H1 (cell line): Measurements from ENCODE around the gene E2F2. TPM values are rescaled to one million over a fixed set of nuclear protein-coding genes. Genes with fewer than 3 reads are reported as not detected.
A peak's percentile ranks its signal among the peaks of the same experiment; 100 is the strongest.

Experiments
- CTCF ChIA-PET: fragments of 300-600 bp; sonication (Branson Sonifier 250); formaldehyde crosslinking; loops from one replicate; lab custom pipeline; 2021; ENCODE audit not compliant: partially characterized antibody; lab: Charles Lee
- POLR2A ChIA-PET: fragments of 300-600 bp; sonication (Branson Sonifier 250); formaldehyde crosslinking; loops from one replicate; lab custom pipeline; 2021; ENCODE audit warnings: inconsistent platforms; ENCODE audit not compliant: partially characterized antibody; lab: Charles Lee
- DNase-seq, 2 experiments: peaks; one replicate each; pipeline versions ENCODE4 v3.0.0 to v3.0.0-alpha.2; 2010 to 2022; ENCODE audit warnings: low spot score in 2 of 2, low read depth in 1 of 2, mixed read lengths in 1 of 2
- FAIRE-seq: peaks from 2 replicates; lab custom pipeline; 2011; peaks lifted over from hg19 to GRCh38; lab: Jason Lieb, UNC
- H2AFZ ChIP-seq: 2 replicates; pipeline ENCODE4 v1.8.1; 2012; ENCODE audit warnings: low read length, inconsistent platforms
- H2AK5ac ChIP-seq: 2 replicates; pipeline ENCODE4 v1.6.1; 2013; ENCODE audit warnings: low read depth, low read length
- H2BK120ac ChIP-seq: replicated peaks from 2 replicates; pipeline ENCODE3; 2013; ENCODE audit warnings: low read depth, low read length, inconsistent platforms
- H2BK12ac ChIP-seq: 2 replicates; pipeline ENCODE4 v1.6.1; 2013; ENCODE audit warnings: low read depth, low read length
- H2BK15ac ChIP-seq: 2 replicates; pipeline ENCODE4 v1.6.1; 2013; ENCODE audit warnings: low read length
- H2BK20ac ChIP-seq: 2 replicates; pipeline ENCODE4 v1.6.1; 2013; ENCODE audit warnings: low read length
- H2BK5ac ChIP-seq: 2 replicates; pipeline ENCODE4 v1.6.1; 2013; ENCODE audit warnings: low read depth, low read length
- H3K14ac ChIP-seq: 2 replicates; pipeline ENCODE4 v1.6.1; 2013; ENCODE audit warnings: inconsistent platforms; ENCODE audit not compliant: insufficient read length
- H3K18ac ChIP-seq: 2 replicates; pipeline ENCODE4 v1.6.1; 2013; ENCODE audit warnings: low read length; ENCODE audit errors: extremely low read depth
- H3K23ac ChIP-seq: 2 replicates; pipeline ENCODE4 v1.6.1; 2013; ENCODE audit warnings: inconsistent platforms; ENCODE audit not compliant: insufficient read length
- H3K23me2 ChIP-seq: 2 replicates; pipeline ENCODE4 v1.6.1; 2013; ENCODE audit warnings: low read depth, low read length
- H3K27ac ChIP-seq: 2 replicates; pipeline ENCODE4 v1.6.1; 2011; ENCODE audit warnings: low read depth, low read length, inconsistent platforms
- H3K27me3 ChIP-seq, 4 experiments: replicated peaks in 1 of 4; 1 replicate in 1 of 4; 2 replicates in 3 of 4; pipeline versions ENCODE4 v1.6.1 to v1.8.1; 2011 to 2013; ENCODE audit warnings: low read length in 3 of 4, mild to moderate bottlenecking in 3 of 4, inconsistent platforms in 2 of 4, mixed read lengths in 2 of 4, moderate library complexity in 1 of 4; ENCODE audit not compliant: control insufficient read depth in 3 of 4, insufficient read depth in 3 of 4; ENCODE audit errors: extremely low read depth in 1 of 4
- H3K36me3 ChIP-seq, 4 experiments: 2 replicates each; pipeline versions ENCODE4 v1.6.1 to v1.8.1; 2011 to 2013; ENCODE audit warnings: mild to moderate bottlenecking in 4 of 4, low read length in 3 of 4, moderate library complexity in 2 of 4, control low read depth in 1 of 4, inconsistent platforms in 1 of 4; ENCODE audit not compliant: insufficient read depth in 4 of 4, control insufficient read depth in 2 of 4
- H3K4ac ChIP-seq: replicated peaks from 2 replicates; pipeline ENCODE3; 2013; ENCODE audit warnings: low read length, low read depth, mixed read lengths, inconsistent platforms; ENCODE audit not compliant: insufficient read length
- H3K4me1 ChIP-seq, 4 experiments: replicated peaks in 1 of 4; 1 replicate in 1 of 4; 2 replicates in 3 of 4; pipeline versions ENCODE4 v1.6.1 to v1.8.1; 2011 to 2013; ENCODE audit warnings: low read length in 3 of 4, inconsistent platforms in 2 of 4, mixed read lengths in 1 of 4; ENCODE audit not compliant: insufficient read depth in 4 of 4, control insufficient read depth in 3 of 4
- H3K4me2 ChIP-seq, 2 experiments: 2 replicates each; pipeline versions ENCODE4 v1.6.1 to v1.8.1; 2011 to 2013; ENCODE audit warnings: low read depth in 2 of 2, low read length in 2 of 2, control low read depth in 1 of 2, inconsistent platforms in 1 of 2, mild to moderate bottlenecking in 1 of 2; ENCODE audit not compliant: insufficient read depth in 1 of 2
- H3K4me3 ChIP-seq, 4 experiments: fragments of 200-600, 300-600 bp in 1 of 4; sonication (generic), shearing (Covaris generic), sonication (Bioruptor Twin) in 1 of 4; 2 replicates each; pipeline versions ENCODE4 v1.5.1 to v1.8.1; 2011 to 2016; ENCODE audit warnings: low read length in 4 of 4, low read depth in 3 of 4, control low read depth in 2 of 4, inconsistent platforms in 2 of 4, mild to moderate bottlenecking in 2 of 4, mixed read lengths in 1 of 4, moderate library complexity in 1 of 4; ENCODE audit not compliant: insufficient read depth in 2 of 4; ENCODE audit errors: extremely low read depth in 1 of 4
- H3K56ac ChIP-seq: replicated peaks from 2 replicates; pipeline ENCODE3; 2013; ENCODE audit warnings: low read depth, mild to moderate bottlenecking, mixed read lengths, low read length, inconsistent platforms; ENCODE audit not compliant: insufficient read length
- H3K79me1 ChIP-seq: 2 replicates; pipeline ENCODE4 v1.6.1; 2013; ENCODE audit warnings: low read depth, low read length, control low read depth
- H3K79me2 ChIP-seq, 2 experiments: 2 replicates each; pipeline versions ENCODE4 v1.6.1 to v1.8.1; 2012 to 2013; ENCODE audit warnings: low read length in 2 of 2, mild to moderate bottlenecking in 2 of 2, inconsistent platforms in 1 of 2; ENCODE audit not compliant: insufficient read depth in 2 of 2, control insufficient read depth in 1 of 2
- H3K9ac ChIP-seq, 4 experiments: replicated peaks in 1 of 4; 1 replicate in 1 of 4; 2 replicates in 3 of 4; pipeline versions ENCODE4 v1.6.1 to v1.8.1; 2011 to 2013; ENCODE audit warnings: low read depth in 3 of 4, low read length in 3 of 4, control low read depth in 2 of 4, mild to moderate bottlenecking in 2 of 4, moderate library complexity in 2 of 4, inconsistent platforms in 1 of 4; ENCODE audit errors: extremely low read depth in 1 of 4
- H3K9me3 ChIP-seq, 2 experiments: 2 replicates each; pipeline versions ENCODE4 v1.6.1 to v1.8.1; 2012 to 2013; ENCODE audit warnings: mild to moderate bottlenecking in 2 of 2, moderate library complexity in 2 of 2, control low read depth in 1 of 2, inconsistent platforms in 1 of 2, low read depth in 1 of 2, low read length in 1 of 2, mixed read lengths in 1 of 2; ENCODE audit not compliant: insufficient read depth in 2 of 2
- H4K20me1 ChIP-seq, 2 experiments: replicated peaks in 1 of 2; 2 replicates each; pipeline versions ENCODE3 to v1.8.1; 2011 to 2013; ENCODE audit warnings: inconsistent platforms in 2 of 2, low read length in 2 of 2, mild to moderate bottlenecking in 1 of 2; ENCODE audit not compliant: insufficient read depth in 2 of 2, control insufficient read depth in 1 of 2
- H4K5ac ChIP-seq: 2 replicates; pipeline ENCODE4 v1.6.1; 2013; ENCODE audit warnings: low read length, low read depth, mixed read lengths, inconsistent platforms; ENCODE audit not compliant: insufficient read length
- H4K8ac ChIP-seq: 2 replicates; pipeline ENCODE4 v1.8.0; 2013; ENCODE audit warnings: mild to moderate bottlenecking, moderate library complexity, low read length, inconsistent platforms; ENCODE audit not compliant: insufficient read depth; ENCODE audit errors: extremely low read depth
- H4K91ac ChIP-seq: replicated peaks from 2 replicates; pipeline ENCODE3; 2013; ENCODE audit warnings: low read length, mixed read lengths, inconsistent platforms; ENCODE audit not compliant: insufficient read length
- CTCF ChIP-seq, 3 experiments: IDR thresholded peaks; 1 replicate in 2 of 3; 2 replicates in 1 of 3; pipeline versions ENCODE4 v1.5.1 to v1.6.1; 2011; ENCODE audit warnings: low read length in 3 of 3, mild to moderate bottlenecking in 3 of 3, inconsistent platforms in 2 of 3, low read depth in 1 of 3, moderate library complexity in 1 of 3; ENCODE audit not compliant: insufficient read depth in 1 of 3; ENCODE audit errors: control extremely low read depth in 1 of 3
- JUN ChIP-seq: IDR thresholded peaks from 2 replicates; pipeline ENCODE4 v1.6.1; 2011; ENCODE audit warnings: low read depth, mild to moderate bottlenecking, improper control_type of control experiment, low read length
- WGBS, 2 experiments: shearing (Covaris generic) in 1 of 2; methylation state at CpG; one replicate each; pipeline versions ENCODE4 v1.1.6 to v1.1.7; 2013 to 2015; ENCODE audit warnings: low lambda C conversion rate in 2 of 2, mixed read lengths in 2 of 2, inconsistent platforms in 1 of 2, low coverage in 1 of 2, missing lambda C conversion rate in 1 of 2; ENCODE audit not compliant: insufficient replicate concordance in 2 of 2, insufficient coverage in 1 of 2, insufficient read length in 1 of 2; ENCODE audit errors: extremely low coverage in 1 of 2, missing lambda C conversion rate in 1 of 2; 5-methylcytosine and 5-hydroxymethylcytosine counted together
- polyA plus RNA-seq, 7 experiments: library from polyadenylated mRNA; depleted of rRNA in 3 of 7; stranded (reverse) in 5 of 7; unstranded in 2 of 7; fragments of >200 nt in 5 of 7; fragments of 200-250 nt in 2 of 7; gene quantifications; 1 replicate in 5 of 7; 2 replicates in 1 of 7; 4 replicates in 1 of 7; pipeline versions ENCODE4 v1.2.1 to v1.2.3, GENCODE V29; 2011 to 2013; ENCODE audit warnings: missing spikeins in 2 of 7, mixed read lengths in 2 of 7
- total RNA-seq: library from RNA; stranded (reverse); fragmentation: NEBNext Ultra II Directional; extraction: Animal tissue kit (Norgen Biotek cat#: 25700); gene quantifications from 2 replicates; pipeline ENCODE4 v1.2.1, GENCODE V29; 2021

E2F2 gene
- total and polyA plus RNA-seq, 2 of the 8 experiments (the other 6 are each of a cell fraction or from before 2014, with no cell fraction given), result 1.8 to 7.0 TPM

- peaks cover 9 to 25% (median 15%) of the 10 kb centered on the region in 4 experiments for H3K4me1 ChIP-seq
- no peak overlapping the region for H3K4ac ChIP-seq
- no peaks in the 10 kb centered on the region for H3K9me3 ChIP-seq
- no peak overlapping the region for H4K5ac ChIP-seq
- H3K14ac ChIP-seq, result no peak overlapping the region
- FAIRE-seq (no peak), DNase-seq (no peak)
- H2BK120ac ChIP-seq, result no peak overlapping the region
- TF ChIP-seq JUN, result no peak
- TF ChIP-seq CTCF (IDR thresholded peaks at IDR 0.05; ENCODE audit: control extremely low read depth in 1 of 3, insufficient read depth in 1 of 3, low read depth in 1 of 3, low read length in 3 of 3), result peak in 1 of 3 experiments; percentile 18; a peak in 1 of 4 replicates
- no peak overlapping the region for H2BK20ac ChIP-seq
- CTCF ChIA-PET, result interaction anchor here (1.0 to 16.2 kb wide), 11 partner anchors 8 to 142 kb away, joined by 3 to 230 read pairs (median 6); no protein-coding TSS in a partner anchor
- no peak overlapping the region for H2AFZ ChIP-seq
- POLR2A ChIA-PET, result interaction anchor here (0.7 to 1.5 kb wide), 7 partner anchors 10 to 183 kb away, joined by 3 to 7 read pairs (median 4); partner anchors contain the start of genes HNRNPR and RPL11
- peaks cover 0 to 3% of the 10 kb centered on the region in 2 experiments; a peak in 1 of 4 replicates for H3K79me2 ChIP-seq
- H3K36me3 ChIP-seq, result no peaks in the 10 kb centered on the region
- H3K18ac ChIP-seq, result no peak overlapping the region
- no peak overlapping the region for H3K56ac ChIP-seq
- H3K4me3 ChIP-seq, result no peak overlapping the region
- 86% methylated on average over 6 of the region's 6 CpGs; no CpG with 5 or more reads in 1 of the 2 experiments for WGBS, 2 experiments
- no peak overlapping the region for H2BK12ac ChIP-seq
- H2BK5ac ChIP-seq, result no peak overlapping the region
- H4K20me1 ChIP-seq, result peaks cover 3 to 10% of the 10 kb centered on the region in 2 experiments
- H3K79me1 ChIP-seq, result peaks cover 2% of the 10 kb centered on the region; the same call in 1 of the 2 replicates
- H3K4me2 ChIP-seq, result no peak overlapping the region
- H4K8ac ChIP-seq, result no peak overlapping the region
- H3K27ac ChIP-seq, result no peak overlapping the region
- H3K9ac ChIP-seq, result no peak overlapping the region
- no peak overlapping the region for H4K91ac ChIP-seq
- peaks cover 8% of the 10 kb centered on the region; the same call in 1 of the 2 replicates for H3K23me2 ChIP-seq
- H3K27me3 ChIP-seq, result peaks cover 3 to 25% (median 17%) of the 10 kb centered on the region in 4 experiments
- H2BK15ac ChIP-seq, result no peak overlapping the region
- H3K23ac ChIP-seq, result no peak overlapping the region
- H2AK5ac ChIP-seq, result no peak overlapping the region
These were observed 3.2 kb downstream of the E2F2 start for GRCh38 chr1:23527900-23528249.
